ENCODE measurements around the gene FGF18.

DNA sequence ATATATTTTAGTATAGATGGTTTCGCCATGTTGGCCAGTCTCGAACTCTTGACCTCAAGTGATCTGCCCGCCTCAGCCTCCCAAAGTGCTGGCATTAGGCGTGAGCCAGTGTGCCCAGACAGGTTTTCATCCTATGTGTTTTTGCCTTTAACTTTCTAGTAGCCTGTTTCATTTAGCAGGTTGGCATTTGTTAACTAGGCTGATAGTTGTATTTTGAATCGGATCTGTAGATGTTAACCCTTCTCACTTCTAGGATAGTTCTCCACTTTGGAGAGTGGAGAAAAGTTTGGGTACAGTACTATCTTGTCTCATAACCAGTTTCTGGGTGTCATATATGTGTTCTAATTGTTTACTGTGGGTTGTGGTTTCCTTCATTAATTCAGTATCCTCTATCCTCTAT is 7.3 kb upstream of the FGF18 start:
- no peak for TF ChIP-seq CTCF (IDR thresholded peaks at IDR 0.05)
- no peak for TF ChIP-seq POLR2A (IDR thresholded peaks at IDR 0.05)

All from heart left ventricle (tissue), 13 donors.